H1 (cell line): ENCODE measurements around the gene MGAT5. TPM values are rescaled to one million over a fixed set of nuclear protein-coding genes. Genes with fewer than 3 reads are reported as not detected.

Experiments used
- CTCF ChIA-PET: fragments of 300-600 bp; sonication (Branson Sonifier 250); formaldehyde crosslinking; loops from one replicate; lab custom pipeline; 2021; ENCODE audit not compliant: partially characterized antibody; lab: Charles Lee
- POLR2A ChIA-PET: fragments of 300-600 bp; sonication (Branson Sonifier 250); formaldehyde crosslinking; loops from one replicate; lab custom pipeline; 2021; ENCODE audit warnings: inconsistent platforms; ENCODE audit not compliant: partially characterized antibody; lab: Charles Lee
- DNase-seq, 2 experiments: peaks; one replicate each; pipeline versions ENCODE4 v3.0.0 to v3.0.0-alpha.2; 2010 to 2022; ENCODE audit warnings: low spot score in 2 of 2, low read depth in 1 of 2, mixed read lengths in 1 of 2
- FAIRE-seq: peaks from 2 replicates; lab custom pipeline; 2011; peaks lifted over from hg19 to GRCh38; lab: Jason Lieb, UNC
- H2AFZ ChIP-seq: 2 replicates; pipeline ENCODE4 v1.8.1; 2012; ENCODE audit warnings: low read length, inconsistent platforms
- H2AK5ac ChIP-seq: 2 replicates; pipeline ENCODE4 v1.6.1; 2013; ENCODE audit warnings: low read depth, low read length
- H2BK120ac ChIP-seq: replicated peaks from 2 replicates; pipeline ENCODE3; 2013; ENCODE audit warnings: low read depth, low read length, inconsistent platforms
- H2BK12ac ChIP-seq: 2 replicates; pipeline ENCODE4 v1.6.1; 2013; ENCODE audit warnings: low read depth, low read length
- H2BK15ac ChIP-seq: 2 replicates; pipeline ENCODE4 v1.6.1; 2013; ENCODE audit warnings: low read length
- H2BK20ac ChIP-seq: 2 replicates; pipeline ENCODE4 v1.6.1; 2013; ENCODE audit warnings: low read length
- H2BK5ac ChIP-seq: 2 replicates; pipeline ENCODE4 v1.6.1; 2013; ENCODE audit warnings: low read depth, low read length
- H3K14ac ChIP-seq: 2 replicates; pipeline ENCODE4 v1.6.1; 2013; ENCODE audit warnings: inconsistent platforms; ENCODE audit not compliant: insufficient read length
- H3K18ac ChIP-seq: 2 replicates; pipeline ENCODE4 v1.6.1; 2013; ENCODE audit warnings: low read length; ENCODE audit errors: extremely low read depth
- H3K23ac ChIP-seq: 2 replicates; pipeline ENCODE4 v1.6.1; 2013; ENCODE audit warnings: inconsistent platforms; ENCODE audit not compliant: insufficient read length
- H3K23me2 ChIP-seq: 2 replicates; pipeline ENCODE4 v1.6.1; 2013; ENCODE audit warnings: low read depth, low read length
- H3K27ac ChIP-seq: 2 replicates; pipeline ENCODE4 v1.6.1; 2011; ENCODE audit warnings: low read depth, low read length, inconsistent platforms
- H3K27me3 ChIP-seq, 4 experiments: replicated peaks in 1 of 4; 1 replicate in 1 of 4; 2 replicates in 3 of 4; pipeline versions ENCODE4 v1.6.1 to v1.8.1; 2011 to 2013; ENCODE audit warnings: low read length in 3 of 4, mild to moderate bottlenecking in 3 of 4, inconsistent platforms in 2 of 4, mixed read lengths in 2 of 4, moderate library complexity in 1 of 4; ENCODE audit not compliant: control insufficient read depth in 3 of 4, insufficient read depth in 3 of 4; ENCODE audit errors: extremely low read depth in 1 of 4
- H3K36me3 ChIP-seq, 4 experiments: 2 replicates each; pipeline versions ENCODE4 v1.6.1 to v1.8.1; 2011 to 2013; ENCODE audit warnings: mild to moderate bottlenecking in 4 of 4, low read length in 3 of 4, moderate library complexity in 2 of 4, control low read depth in 1 of 4, inconsistent platforms in 1 of 4; ENCODE audit not compliant: insufficient read depth in 4 of 4, control insufficient read depth in 2 of 4
- H3K4ac ChIP-seq: replicated peaks from 2 replicates; pipeline ENCODE3; 2013; ENCODE audit warnings: low read length, low read depth, mixed read lengths, inconsistent platforms; ENCODE audit not compliant: insufficient read length
- H3K4me1 ChIP-seq, 4 experiments: replicated peaks in 1 of 4; 1 replicate in 1 of 4; 2 replicates in 3 of 4; pipeline versions ENCODE4 v1.6.1 to v1.8.1; 2011 to 2013; ENCODE audit warnings: low read length in 3 of 4, inconsistent platforms in 2 of 4, mixed read lengths in 1 of 4; ENCODE audit not compliant: insufficient read depth in 4 of 4, control insufficient read depth in 3 of 4
- H3K4me2 ChIP-seq, 2 experiments: 2 replicates each; pipeline versions ENCODE4 v1.6.1 to v1.8.1; 2011 to 2013; ENCODE audit warnings: low read depth in 2 of 2, low read length in 2 of 2, control low read depth in 1 of 2, inconsistent platforms in 1 of 2, mild to moderate bottlenecking in 1 of 2; ENCODE audit not compliant: insufficient read depth in 1 of 2
- H3K4me3 ChIP-seq, 4 experiments: fragments of 200-600, 300-600 bp in 1 of 4; sonication (generic), shearing (Covaris generic), sonication (Bioruptor Twin) in 1 of 4; 2 replicates each; pipeline versions ENCODE4 v1.5.1 to v1.8.1; 2011 to 2016; ENCODE audit warnings: low read length in 4 of 4, low read depth in 3 of 4, control low read depth in 2 of 4, inconsistent platforms in 2 of 4, mild to moderate bottlenecking in 2 of 4, mixed read lengths in 1 of 4, moderate library complexity in 1 of 4; ENCODE audit not compliant: insufficient read depth in 2 of 4; ENCODE audit errors: extremely low read depth in 1 of 4
- H3K56ac ChIP-seq: replicated peaks from 2 replicates; pipeline ENCODE3; 2013; ENCODE audit warnings: low read depth, mild to moderate bottlenecking, mixed read lengths, low read length, inconsistent platforms; ENCODE audit not compliant: insufficient read length
- H3K79me1 ChIP-seq: 2 replicates; pipeline ENCODE4 v1.6.1; 2013; ENCODE audit warnings: low read depth, low read length, control low read depth
- H3K79me2 ChIP-seq, 2 experiments: 2 replicates each; pipeline versions ENCODE4 v1.6.1 to v1.8.1; 2012 to 2013; ENCODE audit warnings: low read length in 2 of 2, mild to moderate bottlenecking in 2 of 2, inconsistent platforms in 1 of 2; ENCODE audit not compliant: insufficient read depth in 2 of 2, control insufficient read depth in 1 of 2
- H3K9ac ChIP-seq, 4 experiments: replicated peaks in 1 of 4; 1 replicate in 1 of 4; 2 replicates in 3 of 4; pipeline versions ENCODE4 v1.6.1 to v1.8.1; 2011 to 2013; ENCODE audit warnings: low read depth in 3 of 4, low read length in 3 of 4, control low read depth in 2 of 4, mild to moderate bottlenecking in 2 of 4, moderate library complexity in 2 of 4, inconsistent platforms in 1 of 4; ENCODE audit errors: extremely low read depth in 1 of 4
- H3K9me3 ChIP-seq, 2 experiments: 2 replicates each; pipeline versions ENCODE4 v1.6.1 to v1.8.1; 2012 to 2013; ENCODE audit warnings: mild to moderate bottlenecking in 2 of 2, moderate library complexity in 2 of 2, control low read depth in 1 of 2, inconsistent platforms in 1 of 2, low read depth in 1 of 2, low read length in 1 of 2, mixed read lengths in 1 of 2; ENCODE audit not compliant: insufficient read depth in 2 of 2
- H4K20me1 ChIP-seq, 2 experiments: replicated peaks in 1 of 2; 2 replicates each; pipeline versions ENCODE3 to v1.8.1; 2011 to 2013; ENCODE audit warnings: inconsistent platforms in 2 of 2, low read length in 2 of 2, mild to moderate bottlenecking in 1 of 2; ENCODE audit not compliant: insufficient read depth in 2 of 2, control insufficient read depth in 1 of 2
- H4K5ac ChIP-seq: 2 replicates; pipeline ENCODE4 v1.6.1; 2013; ENCODE audit warnings: low read length, low read depth, mixed read lengths, inconsistent platforms; ENCODE audit not compliant: insufficient read length
- H4K8ac ChIP-seq: 2 replicates; pipeline ENCODE4 v1.8.0; 2013; ENCODE audit warnings: mild to moderate bottlenecking, moderate library complexity, low read length, inconsistent platforms; ENCODE audit not compliant: insufficient read depth; ENCODE audit errors: extremely low read depth
- H4K91ac ChIP-seq: replicated peaks from 2 replicates; pipeline ENCODE3; 2013; ENCODE audit warnings: low read length, mixed read lengths, inconsistent platforms; ENCODE audit not compliant: insufficient read length
- BACH1 ChIP-seq: IDR thresholded peaks from 2 replicates; pipeline ENCODE4 v1.6.1; 2012; ENCODE audit warnings: low read length, improper control_type of control experiment
- BCL11A ChIP-seq, 2 experiments: IDR thresholded peaks; one replicate each; pipeline ENCODE4 v1.6.1; 2011; ENCODE audit warnings: low read depth in 2 of 2, low read length in 2 of 2, mild to moderate bottlenecking in 2 of 2
- CBX8 ChIP-seq: fragments of 300-800, 300-1000 bp; sonication (generic); IDR thresholded peaks from 2 replicates; pipeline ENCODE4 v1.7.1; 2016; ENCODE audit warnings: low read depth, low read length, borderline replicate concordance
- HDAC6 ChIP-seq: IDR thresholded peaks from one replicate; pipeline ENCODE4 v1.7.1; 2012; ENCODE audit warnings: low read depth, mild to moderate bottlenecking, inconsistent platforms, low read length, moderate library complexity
- KDM4A ChIP-seq: IDR thresholded peaks from one replicate; pipeline ENCODE4 v1.7.1; 2012; ENCODE audit warnings: low read depth, mild to moderate bottlenecking, moderate library complexity, low read length, inconsistent platforms; ENCODE audit not compliant: severe bottlenecking
- NANOG ChIP-seq: IDR thresholded peaks from 2 replicates; pipeline ENCODE4 v1.6.1; 2011; ENCODE audit warnings: low read length, low read depth, mild to moderate bottlenecking, inconsistent platforms; ENCODE audit not compliant: insufficient read depth, poor library complexity, severe bottlenecking
- TEAD4 ChIP-seq: IDR thresholded peaks from 2 replicates; pipeline ENCODE4 v1.6.1; 2012; ENCODE audit warnings: low read depth, low read length, inconsistent platforms, mixed read lengths
- ZNF274 ChIP-seq: IDR thresholded peaks from 2 replicates; pipeline ENCODE4 v1.7.0; 2012; ENCODE audit warnings: low read length, borderline replicate concordance; ENCODE audit errors: extremely low read depth
- WGBS, 2 experiments: shearing (Covaris generic) in 1 of 2; methylation state at CpG; one replicate each; pipeline versions ENCODE4 v1.1.6 to v1.1.7; 2013 to 2015; ENCODE audit warnings: low lambda C conversion rate in 2 of 2, mixed read lengths in 2 of 2, inconsistent platforms in 1 of 2, low coverage in 1 of 2, missing lambda C conversion rate in 1 of 2; ENCODE audit not compliant: insufficient replicate concordance in 2 of 2, insufficient coverage in 1 of 2, insufficient read length in 1 of 2; ENCODE audit errors: extremely low coverage in 1 of 2, missing lambda C conversion rate in 1 of 2; 5-methylcytosine and 5-hydroxymethylcytosine counted together
- polyA plus RNA-seq, 7 experiments: library from polyadenylated mRNA; depleted of rRNA in 3 of 7; stranded (reverse) in 5 of 7; unstranded in 2 of 7; fragments of >200 nt in 5 of 7; fragments of 200-250 nt in 2 of 7; gene quantifications; 1 replicate in 5 of 7; 2 replicates in 1 of 7; 4 replicates in 1 of 7; pipeline versions ENCODE4 v1.2.1 to v1.2.3, GENCODE V29; 2011 to 2013; ENCODE audit warnings: missing spikeins in 2 of 7, mixed read lengths in 2 of 7
- total RNA-seq: library from RNA; stranded (reverse); fragmentation: NEBNext Ultra II Directional; extraction: Animal tissue kit (Norgen Biotek cat#: 25700); gene quantifications from 2 replicates; pipeline ENCODE4 v1.2.1, GENCODE V29; 2021
- TF ChIP-seq, protein P1 (sequence below), 3 experiments: IDR thresholded peaks; 1 replicate in 2 of 3; 2 replicates in 1 of 3; pipeline versions ENCODE4 v1.5.1 to v1.6.1; 2011; ENCODE audit warnings: low read length in 3 of 3, mild to moderate bottlenecking in 3 of 3, inconsistent platforms in 2 of 3, low read depth in 1 of 3, moderate library complexity in 1 of 3; ENCODE audit not compliant: insufficient read depth in 1 of 3; ENCODE audit errors: control extremely low read depth in 1 of 3

Gene MGAT5
- total and polyA plus RNA-seq, 2 of the 8 experiments (the other 6 are each of a cell fraction or from before 2014, with no cell fraction given) = 11.2 to 49.2 TPM

DNA sequence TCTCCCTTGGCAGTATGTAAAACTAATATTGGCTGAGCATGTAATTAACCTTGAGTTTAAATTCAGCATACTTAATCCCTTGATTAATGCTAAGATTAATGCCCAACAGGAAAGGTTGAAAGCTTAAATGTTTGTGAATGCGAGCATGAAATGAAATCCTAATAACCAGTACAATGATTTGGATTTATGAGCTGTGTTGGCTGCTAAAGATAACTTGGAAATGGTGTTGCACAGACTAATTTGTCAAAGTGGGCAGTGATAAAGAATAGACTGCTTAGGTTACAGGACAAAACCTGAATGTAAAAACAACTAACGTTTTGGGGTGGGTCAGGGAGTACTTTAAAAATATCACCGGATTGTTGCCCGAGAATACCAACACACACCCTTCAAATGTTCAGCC, 70.6 kb downstream of the MGAT5 start:
- WGBS, 2 experiments = 89% methylated on average over 4 of the region's 4 CpGs; no CpG with 5 or more reads in 1 of the 2 experiments
- POLR2A ChIA-PET = no interaction called here

More for the DNA sequence above, 70.6 kb downstream of the MGAT5 start:
- CTCF ChIA-PET = interaction anchor here (0.9 to 2.2 kb wide), 5 partner anchors 9 to 126 kb away, joined by 3 to 6 read pairs (median 4); no protein-coding TSS in a partner anchor
- Histone ChIP-seq H3K4ac (no peak overlapping the region), H2BK20ac (no peak overlapping the region), H3K4me3 (no peak overlapping the region), H3K79me1 (no peaks in the 10 kb centered on the region), H3K14ac (no peak overlapping the region), H3K18ac (no peak overlapping the region), H2AK5ac (no peak overlapping the region), H2BK15ac (no peak overlapping the region), H3K23me2 (no peaks in the 10 kb centered on the region; the same call in 1 of the 2 replicates), H3K56ac (no peak overlapping the region), H3K36me3 (peaks cover 0 to 4% (median 0%) of the 10 kb centered on the region in 4 experiments; a peak in 1 of 8 replicates), H3K23ac (no peak overlapping the region), H2BK120ac (no peak overlapping the region), H3K27me3 (no peaks in the 10 kb centered on the region), H3K9me3 (no peaks in the 10 kb centered on the region), H2BK5ac (no peak overlapping the region), H3K9ac (no peak overlapping the region), H2BK12ac (no peak overlapping the region), H4K91ac (no peak overlapping the region), H3K4me2 (no peak overlapping the region), H3K79me2 (no peaks in the 10 kb centered on the region), H4K5ac (no peak overlapping the region), H2AFZ (no peak overlapping the region), H4K8ac (no peak overlapping the region), H4K20me1 (no peaks in the 10 kb centered on the region), H3K4me1 (peaks cover 0 to 7% (median 1%) of the 10 kb centered on the region in 4 experiments; a peak in 3 of 7 replicates), H3K27ac (no peak overlapping the region)
- TF ChIP-seq CBX8 (no peak), KDM4A (no peak), TEAD4 (no peak), BCL11A (IDR thresholded peaks at IDR 0.05; ENCODE audit: low read depth in 2 of 2, low read length in 2 of 2) (no peak), BACH1 (no peak), NANOG (no peak), HDAC6 (no peak), ZNF274 (no peak)
- TF ChIP-seq, protein P1, sequence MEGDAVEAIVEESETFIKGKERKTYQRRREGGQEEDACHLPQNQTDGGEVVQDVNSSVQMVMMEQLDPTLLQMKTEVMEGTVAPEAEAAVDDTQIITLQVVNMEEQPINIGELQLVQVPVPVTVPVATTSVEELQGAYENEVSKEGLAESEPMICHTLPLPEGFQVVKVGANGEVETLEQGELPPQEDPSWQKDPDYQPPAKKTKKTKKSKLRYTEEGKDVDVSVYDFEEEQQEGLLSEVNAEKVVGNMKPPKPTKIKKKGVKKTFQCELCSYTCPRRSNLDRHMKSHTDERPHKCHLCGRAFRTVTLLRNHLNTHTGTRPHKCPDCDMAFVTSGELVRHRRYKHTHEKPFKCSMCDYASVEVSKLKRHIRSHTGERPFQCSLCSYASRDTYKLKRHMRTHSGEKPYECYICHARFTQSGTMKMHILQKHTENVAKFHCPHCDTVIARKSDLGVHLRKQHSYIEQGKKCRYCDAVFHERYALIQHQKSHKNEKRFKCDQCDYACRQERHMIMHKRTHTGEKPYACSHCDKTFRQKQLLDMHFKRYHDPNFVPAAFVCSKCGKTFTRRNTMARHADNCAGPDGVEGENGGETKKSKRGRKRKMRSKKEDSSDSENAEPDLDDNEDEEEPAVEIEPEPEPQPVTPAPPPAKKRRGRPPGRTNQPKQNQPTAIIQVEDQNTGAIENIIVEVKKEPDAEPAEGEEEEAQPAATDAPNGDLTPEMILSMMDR (IDR thresholded peaks at IDR 0.05; ENCODE audit: control extremely low read depth in 1 of 3, insufficient read depth in 1 of 3, low read depth in 1 of 3, low read length in 3 of 3) = no peak
- DNase-seq = no peak
- no peak for FAIRE-seq
